Thoracic aorta (tissue), 2 donors: Measurements from ENCODE around the gene ZNF705A. TPM values are rescaled to one million over a fixed set of nuclear protein-coding genes. Genes with fewer than 3 reads are reported as not detected.
"Not testable (repeated sequence)": the region's sequence is repeated elsewhere in the genome, so short reads cannot be mapped to it uniquely, and the experiment has no call there.

ENCODE experiments used
- ATAC-seq: fragments of 150-250 bp; one replicate; pipeline ENCODE4 v1.8.0; 2017; ENCODE audit warnings: low read depth; ENCODE audit not compliant: insufficient number of reproducible peaks, low FRiP score
- DNase-seq: peaks from one replicate; pipeline ENCODE4 v3.0.0-alpha.2; 2020; ENCODE audit warnings: low spot score
- H3K27ac ChIP-seq, 2 donors: fragments of 200-600 bp; sonication (generic); 1 replicate in 1 of 2; 2 replicates in 1 of 2; pipeline ENCODE4 v1.5.1; 2016; ENCODE audit warnings: mild to moderate bottlenecking in 2 of 2, moderate library complexity in 2 of 2
- H3K27me3 ChIP-seq: fragments of 200-600 bp; sonication (generic); replicated peaks from 2 replicates; pipeline ENCODE4 v1.6.0; 2016; ENCODE audit warnings: mild to moderate bottlenecking; ENCODE audit not compliant: insufficient read depth
- H3K36me3 ChIP-seq: fragments of 200-600 bp; sonication (generic); one replicate; pipeline ENCODE4 v1.5.1; 2016
- H3K4me1 ChIP-seq, 2 donors: fragments of 200-600 bp; sonication (generic); 1 replicate in 1 of 2; 2 replicates in 1 of 2; pipeline versions ENCODE4 v1.5.1 to v1.6.0; 2016; ENCODE audit warnings: low read depth in 2 of 2, mild to moderate bottlenecking in 1 of 2; ENCODE audit not compliant: control insufficient read depth in 1 of 2
- H3K4me3 ChIP-seq: fragments of 200-600 bp; sonication (generic); 2 replicates; pipeline ENCODE4 v1.5.1; 2016; ENCODE audit warnings: mild to moderate bottlenecking
- H3K9me3 ChIP-seq: fragments of 200-600 bp; sonication (generic); 2 replicates; pipeline ENCODE4 v1.5.1; 2016
- total RNA-seq, 2 donors: library from RNA; depleted of rRNA; stranded (reverse); fragments of >200 nt; gene quantifications; one replicate each; pipeline versions ENCODE4 v1.1.0 to v1.2.3, GENCODE V29; 2016
- TF ChIP-seq, protein P1 (sequence below): fragments of 200-600 bp; sonication (generic); IDR thresholded peaks from one replicate; pipeline ENCODE4 v1.5.1; 2019; ENCODE audit warnings: antibody characterized with exemption

ZNF705A gene
- total RNA-seq, 2 donors from 2014 or later = not detected

DNA sequence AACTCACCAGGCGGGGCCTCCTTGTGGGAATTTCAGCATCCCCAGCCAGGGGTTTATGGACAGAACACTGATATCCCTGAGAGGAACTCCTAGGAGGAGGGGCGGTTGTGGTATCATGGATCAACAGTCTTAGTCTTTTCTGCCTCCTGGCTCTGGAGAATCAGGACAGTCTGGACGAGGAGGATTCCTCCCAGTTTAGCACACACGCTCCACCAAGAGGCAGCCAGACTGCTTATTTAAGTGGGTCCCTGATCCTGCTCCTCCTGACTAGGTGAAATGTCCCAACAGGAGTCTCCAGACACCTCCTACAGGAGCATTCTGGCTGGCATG, 10.4 kb upstream of the ZNF705A start:
- no peaks in the 10 kb centered on the region for H3K27me3 ChIP-seq
- H3K9me3 ChIP-seq = no peaks in the 10 kb centered on the region
- H3K4me1 ChIP-seq = peaks cover 0 to 15% of the 10 kb centered on the region in 2 donors
- peak; percentile 48 for ATAC-seq
- H3K36me3 ChIP-seq = no peaks in the 10 kb centered on the region
- DNase-seq = no peak
- H3K27ac ChIP-seq = peak overlapping the region; percentile 14 to 16
- TF ChIP-seq, protein P1, sequence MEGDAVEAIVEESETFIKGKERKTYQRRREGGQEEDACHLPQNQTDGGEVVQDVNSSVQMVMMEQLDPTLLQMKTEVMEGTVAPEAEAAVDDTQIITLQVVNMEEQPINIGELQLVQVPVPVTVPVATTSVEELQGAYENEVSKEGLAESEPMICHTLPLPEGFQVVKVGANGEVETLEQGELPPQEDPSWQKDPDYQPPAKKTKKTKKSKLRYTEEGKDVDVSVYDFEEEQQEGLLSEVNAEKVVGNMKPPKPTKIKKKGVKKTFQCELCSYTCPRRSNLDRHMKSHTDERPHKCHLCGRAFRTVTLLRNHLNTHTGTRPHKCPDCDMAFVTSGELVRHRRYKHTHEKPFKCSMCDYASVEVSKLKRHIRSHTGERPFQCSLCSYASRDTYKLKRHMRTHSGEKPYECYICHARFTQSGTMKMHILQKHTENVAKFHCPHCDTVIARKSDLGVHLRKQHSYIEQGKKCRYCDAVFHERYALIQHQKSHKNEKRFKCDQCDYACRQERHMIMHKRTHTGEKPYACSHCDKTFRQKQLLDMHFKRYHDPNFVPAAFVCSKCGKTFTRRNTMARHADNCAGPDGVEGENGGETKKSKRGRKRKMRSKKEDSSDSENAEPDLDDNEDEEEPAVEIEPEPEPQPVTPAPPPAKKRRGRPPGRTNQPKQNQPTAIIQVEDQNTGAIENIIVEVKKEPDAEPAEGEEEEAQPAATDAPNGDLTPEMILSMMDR = no peak
- H3K4me3 ChIP-seq = peak overlapping the region; percentile 59

DNA sequence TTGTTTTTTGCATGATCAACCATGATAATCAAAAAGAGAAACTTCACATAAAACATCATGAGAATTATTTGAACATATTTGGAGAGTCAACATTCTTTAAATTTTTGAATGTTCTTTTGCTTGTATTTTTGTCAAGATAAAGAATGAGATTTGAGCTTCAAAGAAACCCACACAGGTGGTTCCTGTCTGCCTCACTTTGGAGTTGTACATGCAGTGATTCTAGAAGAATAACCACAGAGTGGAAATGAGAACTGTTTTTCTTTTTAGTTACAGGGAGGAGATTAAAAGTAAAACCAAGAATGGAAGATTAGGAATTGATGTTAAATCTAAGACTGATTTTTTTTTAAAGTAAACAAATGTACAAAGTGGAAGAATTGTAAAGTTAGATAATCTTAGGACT, 2.3 kb upstream of the ZNF705A start:
- H3K36me3 ChIP-seq = no peaks in the 10 kb centered on the region
- H3K4me3 ChIP-seq = no peak overlapping the region
- DNase-seq = no peak
- H3K4me1 ChIP-seq = no peaks in the 10 kb centered on the region
- TF ChIP-seq, protein P1 = no peak
- no peak for ATAC-seq
- no peaks in the 10 kb centered on the region for H3K27me3 ChIP-seq
- no peak overlapping the region for H3K27ac ChIP-seq
- H3K9me3 ChIP-seq = no peaks in the 10 kb centered on the region

DNA sequence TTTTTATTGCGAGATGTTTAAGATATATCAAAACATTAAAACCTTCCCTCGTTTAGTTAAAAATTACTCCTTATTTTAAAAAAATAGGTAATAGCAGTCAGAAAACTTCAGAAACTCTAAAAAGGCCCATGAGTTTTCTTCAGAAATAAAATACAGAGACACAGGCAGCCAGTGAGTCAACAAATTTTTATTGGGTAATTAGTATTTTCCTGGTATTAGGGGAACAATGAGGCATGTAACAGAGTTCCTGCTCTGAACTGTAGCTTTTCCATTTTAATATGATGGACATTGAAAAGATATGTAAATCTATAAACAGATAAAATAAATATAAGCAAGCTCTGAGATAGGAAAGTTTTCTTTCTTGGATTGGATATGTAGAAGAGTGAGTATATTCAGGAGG, 399 bp upstream of the ZNF705A start:
- H3K4me1 ChIP-seq = no peaks in the 10 kb centered on the region
- ATAC-seq (no peak), DNase-seq (no peak)
- no peak overlapping the region for H3K4me3 ChIP-seq
- TF ChIP-seq, protein P1 = no peak
- H3K36me3 ChIP-seq = no peaks in the 10 kb centered on the region
- no peaks in the 10 kb centered on the region for H3K27me3 ChIP-seq
- H3K9me3 ChIP-seq = no peaks in the 10 kb centered on the region
- no peak overlapping the region for H3K27ac ChIP-seq

DNA sequence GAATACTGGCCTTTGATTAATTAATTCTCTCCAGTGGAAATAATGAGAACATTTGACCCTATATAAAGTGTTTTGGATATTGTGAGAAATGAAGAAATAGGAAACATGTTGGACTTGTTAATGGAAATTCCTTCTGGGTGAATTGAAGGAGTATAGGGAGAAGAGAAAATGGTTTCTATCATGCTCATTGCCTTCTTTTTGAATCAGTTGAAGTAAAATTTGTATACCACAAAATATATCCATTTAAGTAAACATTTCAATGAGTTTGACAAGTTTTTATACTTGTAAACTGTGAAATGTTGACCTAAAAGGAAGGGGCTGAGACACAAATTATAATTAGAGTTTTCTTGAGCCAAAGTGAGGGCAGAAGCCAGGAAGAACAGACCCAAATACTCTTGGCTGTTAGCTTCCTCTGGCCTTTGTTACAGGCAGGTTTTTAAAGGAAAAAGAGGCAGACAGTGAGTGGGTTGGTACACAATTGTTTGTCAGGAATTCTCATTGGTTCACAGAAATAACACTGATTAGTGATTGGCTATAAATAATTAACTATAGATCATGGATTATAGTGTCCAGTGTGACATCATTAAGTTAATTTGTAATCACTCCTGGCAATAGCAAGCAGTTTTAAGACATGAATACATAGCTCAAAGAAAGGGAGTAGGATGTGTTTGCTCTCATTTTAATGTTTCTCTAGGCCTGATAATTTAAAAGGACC, 826 bp downstream of the ZNF705A start:
- ATAC-seq (no peak), DNase-seq (no peak)
- TF ChIP-seq, protein P1 = no peak
- Histone ChIP-seq H3K36me3 (no peaks in the 10 kb centered on the region), H3K4me1 (no peaks in the 10 kb centered on the region), H3K27me3 (no peaks in the 10 kb centered on the region), H3K9me3 (no peaks in the 10 kb centered on the region), H3K4me3 (no peak overlapping the region), H3K27ac (peak overlapping the region in 1 of 2 donors; percentile 9)

DNA sequence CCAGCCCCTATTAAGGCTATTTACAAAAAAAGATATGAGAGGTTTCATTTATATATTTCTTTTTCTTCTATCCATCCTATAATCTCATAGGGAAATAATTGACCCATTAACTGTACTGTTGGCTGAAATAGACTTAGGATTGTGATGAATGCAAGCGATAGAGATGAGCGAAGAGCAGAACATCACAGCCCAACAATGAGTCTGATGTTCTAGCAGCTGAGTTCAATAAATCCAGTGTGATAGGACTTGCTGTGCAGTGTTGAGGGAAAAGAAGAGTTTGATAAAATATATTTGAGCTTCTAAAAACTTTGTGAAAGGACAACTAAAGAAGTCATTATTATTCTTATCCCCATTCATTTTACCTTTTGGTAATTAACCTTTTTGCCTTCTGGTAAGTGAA, 16.1 kb downstream of the ZNF705A start:
- H3K4me1 ChIP-seq, H3K4me3 ChIP-seq, H3K9me3 ChIP-seq, H3K27me3 ChIP-seq, H3K27ac ChIP-seq, H3K36me3 ChIP-seq, ATAC-seq, DNase-seq: not testable (repeated sequence)

DNA sequence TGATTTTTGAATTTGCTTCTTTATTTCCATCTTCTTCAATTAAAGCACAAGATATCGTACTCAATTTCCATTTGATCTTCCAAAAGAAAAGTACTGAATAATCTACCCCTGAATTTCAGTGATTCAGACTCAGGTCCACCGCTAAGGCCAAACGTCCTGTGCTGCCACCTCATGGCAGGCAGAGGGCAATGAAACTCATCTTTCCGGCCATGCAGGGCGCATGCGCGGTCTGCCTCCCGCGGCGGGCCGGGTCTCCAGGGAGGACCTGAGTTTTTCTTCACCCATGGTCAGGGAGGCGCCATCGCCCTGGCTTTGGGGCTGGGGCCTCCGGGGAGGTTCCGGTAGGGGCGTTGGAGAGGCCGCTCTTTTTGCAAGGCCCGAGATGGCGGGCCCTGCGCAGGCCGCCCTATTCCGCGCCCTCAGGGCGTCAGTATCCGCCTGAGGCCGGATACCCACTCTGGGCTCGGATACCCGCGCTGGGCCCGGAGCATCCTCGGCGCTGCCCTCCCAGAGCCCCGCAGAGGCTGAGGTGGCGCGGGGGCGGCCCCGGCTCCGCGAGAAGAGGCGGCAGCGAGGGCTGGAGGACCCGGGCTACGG, 23.3 kb downstream of the ZNF705A start:
- not testable (repeated sequence) for H3K9me3 ChIP-seq, H3K27me3 ChIP-seq, H3K4me1 ChIP-seq, H3K36me3 ChIP-seq, DNase-seq, ATAC-seq
- TF ChIP-seq, protein P1 = peak; percentile 71
- Histone ChIP-seq H3K27ac (peak overlapping the region; percentile 82 to 86), H3K4me3 (peak overlapping the region; percentile 95)

DNA sequence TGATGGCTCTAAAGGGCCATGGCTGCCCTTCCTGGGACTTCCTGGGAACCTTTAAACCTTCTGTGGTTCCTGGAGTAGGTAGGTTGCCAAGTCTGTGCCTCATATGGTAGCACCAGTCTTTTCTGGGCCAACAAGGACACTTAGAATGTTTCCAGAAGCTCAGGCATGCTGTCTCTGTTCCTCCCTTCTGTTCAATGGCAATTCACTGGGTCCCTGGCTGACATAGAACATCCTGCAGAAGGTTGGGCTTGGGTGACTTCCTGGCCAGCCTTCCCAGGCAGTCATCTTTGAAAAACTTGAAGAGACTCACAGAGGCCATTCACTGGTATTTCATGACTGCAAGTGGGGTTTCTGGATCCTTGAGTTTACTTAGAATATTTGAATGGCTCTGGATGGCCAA, 24.5 kb downstream of the ZNF705A start:
- Histone ChIP-seq H3K27ac (peak overlapping the region; percentile 20 to 38), H3K4me3 (peak overlapping the region; percentile 95)
- not testable (repeated sequence) for H3K9me3 ChIP-seq, H3K27me3 ChIP-seq, DNase-seq, H3K36me3 ChIP-seq, H3K4me1 ChIP-seq, ATAC-seq

DNA sequence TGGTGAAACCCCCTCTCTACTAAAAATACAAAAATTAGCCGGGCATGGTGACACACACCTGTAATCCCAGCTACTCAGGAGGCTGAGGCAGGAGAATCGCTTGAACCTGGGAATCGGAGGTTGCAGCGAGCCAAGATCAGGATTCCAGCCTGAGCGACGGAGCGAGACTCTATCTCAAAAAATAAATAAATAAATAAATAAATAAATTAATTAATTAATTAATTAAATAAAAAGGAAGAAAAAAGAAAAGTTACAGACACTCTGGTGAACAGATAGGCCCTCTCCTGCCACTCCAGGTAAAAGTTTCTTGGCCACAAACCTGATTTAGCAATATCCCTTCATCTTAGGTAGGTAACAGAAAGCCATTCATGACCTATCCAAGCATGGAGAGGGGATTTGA, 26.1 kb downstream of the ZNF705A start:
- H3K4me3 ChIP-seq, H3K4me1 ChIP-seq, H3K36me3 ChIP-seq, ATAC-seq, H3K27me3 ChIP-seq, H3K9me3 ChIP-seq, H3K27ac ChIP-seq, DNase-seq: not testable (repeated sequence)
